Lower lobe of right lung (tissue), 2 donors: ENCODE measurements around the gene CEP112. TPM values are rescaled to one million over a fixed set of nuclear protein-coding genes. Genes with fewer than 3 reads are reported as not detected.

ENCODE experiments used
- ATAC-seq, 2 donors: fragments of 200-7000 bp; cut with Tn5 transposase; one replicate each; pipeline ENCODE4 v1.9.1; 2020 to 2022; ENCODE audit warnings: mild to moderate bottlenecking in 2 of 2, moderate library complexity in 2 of 2
- DNase-seq: peaks from one replicate; pipeline ENCODE4 v3.0.0-alpha.2; 2020
- H3K27ac ChIP-seq: fragments of 200-600 bp; one replicate; pipeline ENCODE4 v1.8.0; 2022
- H3K27me3 ChIP-seq: fragments of 200-600 bp; one replicate; pipeline ENCODE4 v1.8.0; 2022; ENCODE audit warnings: low read depth
- H3K36me3 ChIP-seq: fragments of 200-600 bp; one replicate; pipeline ENCODE4 v1.8.0; 2022; ENCODE audit warnings: mild to moderate bottlenecking
- H3K4me1 ChIP-seq: fragments of 200-600 bp; one replicate; pipeline ENCODE4 v1.8.0; 2022
- H3K4me3 ChIP-seq: fragments of 200-600 bp; one replicate; pipeline ENCODE4 v1.8.0; 2022; ENCODE audit warnings: mild to moderate bottlenecking
- H3K9me3 ChIP-seq: fragments of 200-600 bp; one replicate; pipeline ENCODE4 v1.8.0; 2022
- intact Hi-C: fragments of 100-400 bp; cut with DNase I; formaldehyde crosslinking; loops from one replicate; pipeline ENCODE4 v1.11.0; 2022
- total RNA-seq: library from RNA; stranded (reverse); fragmentation: NEBNext Ultra II Directional; extraction: Animal tissue kit (Norgen Biotek cat#: 25700); gene quantifications from one replicate; pipeline ENCODE4 v1.2.1, GENCODE V29; 2021
- TF ChIP-seq, protein P1 (sequence below): fragments of 200-600 bp; IDR thresholded peaks from one replicate; pipeline ENCODE4 v1.8.0; 2022; ENCODE audit warnings: antibody characterized with exemption, mild to moderate bottlenecking
- donor health status: DM: no; HTN: yes; CAD: no; lungs with severe emphysema.

The CEP112 gene
- total RNA-seq, 1 donor from 2014 or later, result 30.1 TPM

DNA sequence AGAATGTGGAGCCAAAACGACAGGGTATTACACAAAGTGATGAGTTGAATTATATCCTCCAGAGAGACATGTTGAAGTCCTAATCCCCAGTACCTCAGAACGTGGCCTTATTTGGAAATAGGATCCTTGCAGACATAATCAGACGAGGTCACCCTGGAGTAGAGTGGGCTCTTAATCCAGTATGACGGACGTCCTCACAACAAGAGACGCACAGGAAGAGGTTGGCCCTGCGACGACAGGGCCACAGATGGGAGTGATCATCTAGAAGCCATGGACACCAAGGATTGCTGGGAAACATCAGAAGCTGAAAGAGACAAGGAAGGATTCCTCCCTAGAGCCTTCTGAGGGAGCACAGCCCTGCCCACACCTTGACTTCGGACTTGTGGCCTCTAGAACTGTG, 488.0 kb downstream of the CEP112 start:
- ATAC-seq (no peak), DNase-seq (no peak)
- intact Hi-C loops, result no loop called here
- no peaks in the 10 kb centered on the region for H3K4me1 ChIP-seq
- H3K27ac ChIP-seq, result no peak overlapping the region
- TF ChIP-seq, protein P1, sequence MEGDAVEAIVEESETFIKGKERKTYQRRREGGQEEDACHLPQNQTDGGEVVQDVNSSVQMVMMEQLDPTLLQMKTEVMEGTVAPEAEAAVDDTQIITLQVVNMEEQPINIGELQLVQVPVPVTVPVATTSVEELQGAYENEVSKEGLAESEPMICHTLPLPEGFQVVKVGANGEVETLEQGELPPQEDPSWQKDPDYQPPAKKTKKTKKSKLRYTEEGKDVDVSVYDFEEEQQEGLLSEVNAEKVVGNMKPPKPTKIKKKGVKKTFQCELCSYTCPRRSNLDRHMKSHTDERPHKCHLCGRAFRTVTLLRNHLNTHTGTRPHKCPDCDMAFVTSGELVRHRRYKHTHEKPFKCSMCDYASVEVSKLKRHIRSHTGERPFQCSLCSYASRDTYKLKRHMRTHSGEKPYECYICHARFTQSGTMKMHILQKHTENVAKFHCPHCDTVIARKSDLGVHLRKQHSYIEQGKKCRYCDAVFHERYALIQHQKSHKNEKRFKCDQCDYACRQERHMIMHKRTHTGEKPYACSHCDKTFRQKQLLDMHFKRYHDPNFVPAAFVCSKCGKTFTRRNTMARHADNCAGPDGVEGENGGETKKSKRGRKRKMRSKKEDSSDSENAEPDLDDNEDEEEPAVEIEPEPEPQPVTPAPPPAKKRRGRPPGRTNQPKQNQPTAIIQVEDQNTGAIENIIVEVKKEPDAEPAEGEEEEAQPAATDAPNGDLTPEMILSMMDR, result no peak
- no peaks in the 10 kb centered on the region for H3K9me3 ChIP-seq
- H3K4me3 ChIP-seq, result no peak overlapping the region
- no peaks in the 10 kb centered on the region for H3K36me3 ChIP-seq
- H3K27me3 ChIP-seq, result no peaks in the 10 kb centered on the region

- H3K4me3 ChIP-seq, result no peak overlapping the region
- TF ChIP-seq, protein P1, result no peak
- no peak for DNase-seq
- H3K27me3 ChIP-seq, result no peaks in the 10 kb centered on the region
- intact Hi-C loops, result no loop called here
- H3K9me3 ChIP-seq, result no peaks in the 10 kb centered on the region
- no peak overlapping the region for H3K27ac ChIP-seq
- H3K36me3 ChIP-seq, result no peaks in the 10 kb centered on the region
- H3K4me1 ChIP-seq, result no peaks in the 10 kb centered on the region
- ATAC-seq, result no peak
Measured at GRCh38 chr17:65699459-65699858, 492.5 kb downstream of the CEP112 start.

- no peaks in the 10 kb centered on the region for H3K27me3 ChIP-seq
- no peak overlapping the region for H3K4me3 ChIP-seq
- TF ChIP-seq, protein P1, result no peak
- H3K9me3 ChIP-seq, result no peaks in the 10 kb centered on the region
- H3K4me1 ChIP-seq, result no peaks in the 10 kb centered on the region
- ATAC-seq (peak; percentile 45 to 69), DNase-seq (no peak)
- intact Hi-C loops, result no loop called here
- peak overlapping the region; percentile 20 for H3K27ac ChIP-seq
- no peaks in the 10 kb centered on the region for H3K36me3 ChIP-seq
Measured at GRCh38 chr17:65698381-65699061, 493.4 kb downstream of the CEP112 start.

- Histone ChIP-seq H3K4me1 (no peaks in the 10 kb centered on the region), H3K27me3 (no peaks in the 10 kb centered on the region), H3K27ac (no peak overlapping the region), H3K36me3 (no peaks in the 10 kb centered on the region), H3K9me3 (no peaks in the 10 kb centered on the region), H3K4me3 (no peak overlapping the region)
- TF ChIP-seq, protein P1, result no peak
- no peak for DNase-seq
- intact Hi-C loops, result no loop called here
- ATAC-seq, result no peak
Measured at GRCh38 chr17:65697661-65698060, 494.3 kb downstream of the CEP112 start.

GRCh38 chr17:65696739-65697394, 495.1 kb downstream of the CEP112 start:
- no peaks in the 10 kb centered on the region for H3K4me1 ChIP-seq
- H3K36me3 ChIP-seq, result no peaks in the 10 kb centered on the region
- H3K27ac ChIP-seq, result no peak overlapping the region
- H3K27me3 ChIP-seq, result no peaks in the 10 kb centered on the region
- intact Hi-C loops, result no loop called here
- no peak overlapping the region for H3K4me3 ChIP-seq
- ATAC-seq (no peak), DNase-seq (no peak)
- TF ChIP-seq, protein P1, result no peak
- no peaks in the 10 kb centered on the region for H3K9me3 ChIP-seq
